Measurements from ENCODE around the gene UQCR10. TPM values are rescaled to one million over a fixed set of nuclear protein-coding genes. Genes with fewer than 3 reads are reported as not detected.

The UQCR10 gene
- total and polyA plus RNA-seq, 4 donors, result 67.5 to 290 (median 133) TPM

GRCh38 chr22:29726106-29726505 lies 41.1 kb upstream of the UQCR10 start:
- ATAC-seq (ENCODE audit: insufficient read depth, low FRiP score), result no peak
- H3K9ac ChIP-seq (ENCODE audit: insufficient read depth in 1 of 2, low read length in 2 of 2), result no peak overlapping the region
- TF ChIP-seq CTCF (IDR thresholded peaks at IDR 0.05; ENCODE audit: control extremely low read depth, extremely low read depth), result no peak
- H3K9me3 ChIP-seq (ENCODE audit: control insufficient read depth in 4 of 4, insufficient read depth in 3 of 4, low read length in 3 of 4), result no peaks in the 10 kb centered on the region
- H3K27me3 ChIP-seq (ENCODE audit: control insufficient read depth in 3 of 3, insufficient read depth in 3 of 3, low read length in 2 of 3), result peaks cover 0 to 27% (median 0%) of the 10 kb centered on the region in 3 donors
- no peaks in the 10 kb centered on the region for H3K4me1 ChIP-seq (ENCODE audit: control insufficient read depth in 5 of 5, insufficient read depth in 5 of 5, low read length in 5 of 5)
- no peak for DNase-seq
- no peak overlapping the region for H3K27ac ChIP-seq (ENCODE audit: low read depth in 1 of 2, low read length in 1 of 2)
- 71 to 88% methylated on average over 7 of the region's 7 CpGs for WGBS, 2 donors
- no peak overlapping the region for H3K4me3 ChIP-seq
- peaks cover 0 to 9% (median 2%) of the 10 kb centered on the region in 4 donors for H3K36me3 ChIP-seq (ENCODE audit: control insufficient read depth in 4 of 4, insufficient read depth in 4 of 4, low read length in 4 of 4)

- Histone ChIP-seq H3K36me3 (ENCODE audit: control insufficient read depth in 4 of 4, insufficient read depth in 4 of 4, low read length in 4 of 4) (peaks cover 0 to 12% (median 3%) of the 10 kb centered on the region in 4 donors), H3K4me1 (ENCODE audit: control insufficient read depth in 5 of 5, insufficient read depth in 5 of 5, low read length in 5 of 5) (no peaks in the 10 kb centered on the region), H3K9me3 (ENCODE audit: control insufficient read depth in 4 of 4, insufficient read depth in 3 of 4, low read length in 3 of 4) (no peaks in the 10 kb centered on the region), H3K27me3 (ENCODE audit: control insufficient read depth in 3 of 3, insufficient read depth in 3 of 3, low read length in 2 of 3) (peaks cover 0 to 21% (median 0%) of the 10 kb centered on the region in 3 donors), H3K4me3 (no peak overlapping the region), H3K9ac (ENCODE audit: insufficient read depth in 1 of 2, low read length in 2 of 2) (no peak overlapping the region), H3K27ac (ENCODE audit: low read depth in 1 of 2, low read length in 1 of 2) (no peak overlapping the region)
- ATAC-seq (ENCODE audit: insufficient read depth, low FRiP score) (no peak), DNase-seq (no peak)
- no peak for TF ChIP-seq CTCF (IDR thresholded peaks at IDR 0.05; ENCODE audit: control extremely low read depth, extremely low read depth)
- WGBS, 2 donors, result 40 to 49% methylated on average over 15 of the region's 15 CpGs
These were observed 40.5 kb upstream of the UQCR10 start for GRCh38 chr22:29726512-29727130.

- WGBS, 2 donors, result 7 to 8% methylated on average over 17 of the region's 17 CpGs
- ATAC-seq (ENCODE audit: insufficient read depth, low FRiP score), result peak; percentile 20
- H3K9me3 ChIP-seq (ENCODE audit: control insufficient read depth in 4 of 4, insufficient read depth in 3 of 4, low read length in 3 of 4), result no peaks in the 10 kb centered on the region
- H3K27ac ChIP-seq (ENCODE audit: low read depth in 1 of 2, low read length in 1 of 2), result no peak overlapping the region
- no peak overlapping the region for H3K4me3 ChIP-seq
- H3K4me1 ChIP-seq (ENCODE audit: control insufficient read depth in 5 of 5, insufficient read depth in 5 of 5, low read length in 5 of 5), result no peaks in the 10 kb centered on the region
- no peak overlapping the region for H3K9ac ChIP-seq (ENCODE audit: insufficient read depth in 1 of 2, low read length in 2 of 2)
- H3K36me3 ChIP-seq (ENCODE audit: control insufficient read depth in 4 of 4, insufficient read depth in 4 of 4, low read length in 4 of 4), result peaks cover 0 to 14% (median 3%) of the 10 kb centered on the region in 4 donors
- TF ChIP-seq CTCF (IDR thresholded peaks at IDR 0.05; ENCODE audit: control extremely low read depth, extremely low read depth), result no peak
- DNase-seq, result peak in 2 of 3 donors; percentile 34 to 47
- peaks cover 0 to 18% (median 0%) of the 10 kb centered on the region in 3 donors for H3K27me3 ChIP-seq (ENCODE audit: control insufficient read depth in 3 of 3, insufficient read depth in 3 of 3, low read length in 2 of 3)
These were observed 40.0 kb upstream of the UQCR10 start for GRCh38 chr22:29727131-29727523.

- 93 to 95% methylated on average over 20 of the region's 20 CpGs for WGBS, 2 donors
- Histone ChIP-seq H3K27me3 (ENCODE audit: control insufficient read depth in 3 of 3, insufficient read depth in 3 of 3, low read length in 2 of 3) (peaks cover 0 to 6% (median 0%) of the 10 kb centered on the region in 3 donors), H3K36me3 (ENCODE audit: control insufficient read depth in 4 of 4, insufficient read depth in 4 of 4, low read length in 4 of 4) (peaks cover 0 to 18% (median 3%) of the 10 kb centered on the region in 4 donors), H3K9ac (ENCODE audit: insufficient read depth in 1 of 2, low read length in 2 of 2) (no peak overlapping the region), H3K27ac (ENCODE audit: low read depth in 1 of 2, low read length in 1 of 2) (no peak overlapping the region), H3K9me3 (ENCODE audit: control insufficient read depth in 4 of 4, insufficient read depth in 3 of 4, low read length in 3 of 4) (no peaks in the 10 kb centered on the region), H3K4me1 (ENCODE audit: control insufficient read depth in 5 of 5, insufficient read depth in 5 of 5, low read length in 5 of 5) (no peaks in the 10 kb centered on the region), H3K4me3 (no peak overlapping the region)
- DNase-seq, result no peak
- no peak for TF ChIP-seq CTCF (IDR thresholded peaks at IDR 0.05; ENCODE audit: control extremely low read depth, extremely low read depth)
- no peak for ATAC-seq (ENCODE audit: insufficient read depth, low FRiP score)
These were observed 38.0 kb upstream of the UQCR10 start for GRCh38 chr22:29729161-29729560.
